MM.1S (cell line): ENCODE measurements around the gene STK10.

ENCODE experiments used
- CTCF ChIP-seq: fragments of 300-600 bp; sonication (generic); IDR thresholded peaks from 2 replicates; pipeline ENCODE4 v1.5.1; 2016; ENCODE audit warnings: antibody characterized with exemption, low read length, mixed read lengths
- EZH2 ChIP-seq: fragments of 300-600 bp; sonication (generic); optimal IDR thresholded peaks from 2 replicates; pipeline ENCODE3; 2017; ENCODE audit warnings: low read depth, mild to moderate bottlenecking, antibody characterized with exemption, low read length, mixed read lengths

DNA sequence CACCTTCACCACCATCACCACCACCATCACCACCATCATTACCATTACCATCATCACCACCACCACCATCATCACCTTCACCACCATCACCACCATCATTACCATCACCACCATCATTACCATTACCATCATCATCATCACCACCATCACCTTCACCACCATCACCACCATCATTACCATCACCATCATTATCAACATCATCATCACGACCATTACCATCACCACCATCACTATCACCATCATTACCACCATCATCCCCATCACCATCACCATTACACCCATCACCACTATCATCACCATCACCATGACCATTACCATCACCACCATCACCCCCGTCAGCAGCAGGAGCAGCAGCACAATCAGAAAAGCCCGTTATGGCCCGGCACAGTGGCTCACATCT lies 89.1 kb downstream of the STK10 start:
- TF ChIP-seq CTCF (no peak), EZH2 (no peak)
